Spleen (tissue), 11 donors: Measurements from ENCODE around the gene IL32. TPM values are rescaled to one million over a fixed set of nuclear protein-coding genes. Genes with fewer than 3 reads are reported as not detected.

Experiments
- DNase-seq: peaks from one replicate; pipeline ENCODE4 v3.0.0-alpha.2; 2020
- H3K27ac ChIP-seq, 8 donors: fragments of 200-600 bp; sonication (generic) in 7 of 8; 1 replicate in 4 of 8; 2 replicates in 4 of 8; pipeline versions ENCODE4 v1.5.0 to v1.8.0; 2016 to 2021; ENCODE audit warnings: inconsistent platforms in 4 of 8, mild to moderate bottlenecking in 4 of 8, moderate library complexity in 1 of 8
- H3K27me3 ChIP-seq, 7 donors: fragments of 200-600 bp; sonication (generic) in 6 of 7; replicated peaks in 1 of 7; 1 replicate in 4 of 7; 2 replicates in 3 of 7; pipeline versions ENCODE4 v1.5.0 to v1.8.0; 2016 to 2021; ENCODE audit warnings: inconsistent platforms in 3 of 7, mild to moderate bottlenecking in 1 of 7
- H3K36me3 ChIP-seq, 6 donors: fragments of 200-600 bp; sonication (generic) in 5 of 6; 1 replicate in 4 of 6; 2 replicates in 2 of 6; pipeline versions ENCODE4 v1.5.0 to v1.8.0; 2016 to 2021; ENCODE audit warnings: inconsistent platforms in 2 of 6
- H3K4me1 ChIP-seq, 6 donors: fragments of 200-600 bp; sonication (generic) in 5 of 6; 1 replicate in 3 of 6; 2 replicates in 3 of 6; pipeline versions ENCODE4 v1.5.0 to v1.8.0; 2016 to 2021; ENCODE audit warnings: inconsistent platforms in 3 of 6
- H3K4me3 ChIP-seq, 8 donors: fragments of 200-600 bp; sonication (generic) in 7 of 8; 1 replicate in 4 of 8; 2 replicates in 4 of 8; pipeline versions ENCODE4 v1.5.0 to v1.8.0; 2016 to 2021; ENCODE audit warnings: inconsistent platforms in 4 of 8, mild to moderate bottlenecking in 4 of 8, moderate library complexity in 2 of 8
- H3K9me3 ChIP-seq, 8 donors: fragments of 200-600 bp; sonication (generic) in 7 of 8; 1 replicate in 4 of 8; 2 replicates in 4 of 8; pipeline versions ENCODE4 v1.5.0 to v1.8.0; 2016 to 2021; ENCODE audit warnings: inconsistent platforms in 4 of 8
- CTCF ChIP-seq, 11 experiments: fragments of 200-600 bp in 7 of 11; fragments of 450-650 bp in 4 of 11; sonication (generic) in 4 of 11; IDR thresholded peaks in 8 of 11; conservative IDR thresholded peaks in 3 of 11; 1 replicate in 7 of 11; 2 replicates in 4 of 11; pipeline versions ENCODE4 v1.4.0 to v1.8.0; 2016 to 2021; ENCODE audit warnings: antibody characterized with exemption in 11 of 11, inconsistent platforms in 4 of 11, mild to moderate bottlenecking in 1 of 11
- POLR2A ChIP-seq, 3 donors: fragments of 450-650 bp; IDR thresholded peaks; one replicate each; pipeline ENCODE4 v1.5.1; 2017; ENCODE audit warnings: antibody characterized with exemption in 3 of 3, mild to moderate bottlenecking in 1 of 3
- POLR2AphosphoS5 ChIP-seq, 3 donors: sonication (generic); formaldehyde crosslinking; IDR thresholded peaks; one replicate each; pipeline ENCODE4 v1.5.1; 2017; ENCODE audit warnings: antibody characterized with exemption in 3 of 3
- WGBS, 5 donors: extraction: QIAGEN DNeasy Blood & Tissue Kit in 3 of 5; methylation state at CpG; one replicate each; pipeline versions ENCODE4 v1.1.5 to v1.1.7; 2013 to 2018; 5-methylcytosine and 5-hydroxymethylcytosine counted together
- intact Hi-C: fragments of 100-400 bp; cut with DNase I; formaldehyde crosslinking; loops from one replicate; pipeline ENCODE4 v1.15.0; 2023; ENCODE audit warnings: low total_unique reads
- polyA plus RNA-seq, 3 donors: library from polyadenylated mRNA; stranded (reverse); fragments of 200-250 nt; gene quantifications; one replicate each; pipeline ENCODE4 v1.2.1, GENCODE V29; 2013
- total RNA-seq, 7 donors: library from RNA; depleted of rRNA in 3 of 7; stranded (reverse); fragments of >200 nt in 3 of 7; fragmentation: NEBNext Ultra II Directional in 4 of 7; extraction: Animal tissue kit (Norgen Biotek cat#: 25700) in 4 of 7; gene quantifications; one replicate each; pipeline versions ENCODE4 v1.1.0 to v1.2.1, GENCODE V29; 2016 to 2021
- donor health status: healthy with polysubstance abuse.
- donor health status: DM: no; HTN: no; CAD: no; lungs with moderate emphysema.
- donor health status: DM: no; HTN: no; CAD: no.
- donor health status: Bipolar disorder and iron deficiency.
- donor health status: healthy.
- donor health status: DM: no; HTN: no; CAD: no.
- donor health status: DM: yes; HTN: yes; CAD: no.

Gene IL32
- total and polyA plus RNA-seq, 10 donors: 171 to 624 (median 293) TPM

- Histone ChIP-seq H3K9me3 (no peaks in the 10 kb centered on the region), H3K27ac (no peak overlapping the region), H3K27me3 (peaks cover 7 to 100% (median 67%) of the 10 kb centered on the region in 7 donors), H3K4me1 (peaks cover 0 to 52% (median 17%) of the 10 kb centered on the region in 6 donors), H3K36me3 (no peaks in the 10 kb centered on the region), H3K4me3 (no peak overlapping the region)
- intact Hi-C loops: no loop called here
- WGBS, 5 donors: 40 to 51% (median 45%) methylated on average over 11 of the region's 11 CpGs
- TF ChIP-seq CTCF (IDR thresholded peaks at IDR 0.05 in 8 of 11, conservative IDR thresholded peaks at IDR 0.05 in 3 of 11) (no peak), POLR2AphosphoS5 (IDR thresholded peaks at IDR 0.05) (no peak), POLR2A (IDR thresholded peaks at IDR 0.05) (no peak)
- DNase-seq: no peak
Observed at GRCh38 chr16:3038256-3038655, 27.2 kb upstream of the IL32 start.

GRCh38 chr16:3038896-3039295 is 26.5 kb upstream of the IL32 start:
- Histone ChIP-seq H3K9me3 (no peaks in the 10 kb centered on the region), H3K27ac (no peak overlapping the region), H3K27me3 (peaks cover 7 to 100% (median 69%) of the 10 kb centered on the region in 7 donors), H3K4me3 (no peak overlapping the region), H3K36me3 (no peaks in the 10 kb centered on the region), H3K4me1 (peaks cover 0 to 50% (median 17%) of the 10 kb centered on the region in 6 donors)
- DNase-seq: no peak
- intact Hi-C loops: no loop called here
- whole genome bisulfite sequencing, 5 donors: 78 to 89% (median 84%) methylated on average over 4 to 5 of the region's 5 CpGs
- TF ChIP-seq POLR2A (IDR thresholded peaks at IDR 0.05) (no peak), POLR2AphosphoS5 (IDR thresholded peaks at IDR 0.05) (no peak), CTCF (IDR thresholded peaks at IDR 0.05 in 8 of 11, conservative IDR thresholded peaks at IDR 0.05 in 3 of 11) (no peak)

- TF ChIP-seq POLR2AphosphoS5 (IDR thresholded peaks at IDR 0.05) (no peak), CTCF (IDR thresholded peaks at IDR 0.05 in 8 of 11, conservative IDR thresholded peaks at IDR 0.05 in 3 of 11) (no peak), POLR2A (IDR thresholded peaks at IDR 0.05) (no peak)
- Histone ChIP-seq H3K4me3 (no peak overlapping the region), H3K4me1 (peaks cover 17 to 50% (median 26%) of the 10 kb centered on the region in 6 donors), H3K36me3 (no peaks in the 10 kb centered on the region), H3K27ac (no peak overlapping the region), H3K9me3 (no peaks in the 10 kb centered on the region), H3K27me3 (peaks cover 0 to 100% (median 76%) of the 10 kb centered on the region in 7 donors)
- 60 to 83% (median 73%) methylated on average over 3 of the region's 3 CpGs for WGBS, 5 donors
- intact Hi-C loops: no loop called here
- no peak for DNase-seq
Observed at GRCh38 chr16:3042376-3042775, 23.1 kb upstream of the IL32 start.

GRCh38 chr16:3044708-3045107 is 20.7 kb upstream of the IL32 start:
- H3K27me3 ChIP-seq: peaks cover 0 to 99% (median 63%) of the 10 kb centered on the region in 7 donors
- H3K27ac ChIP-seq: no peak overlapping the region
- WGBS, 5 donors: 85 to 92% (median 90%) methylated on average over 6 of the region's 6 CpGs
- H3K4me3 ChIP-seq: peak overlapping the region in 4 of 8 donors; percentile 58 to 84 (median 62)
- H3K36me3 ChIP-seq: peaks cover 0 to 5% (median 0%) of the 10 kb centered on the region in 6 donors
- no peak for DNase-seq
- no peaks in the 10 kb centered on the region for H3K9me3 ChIP-seq
- intact Hi-C loops: no loop called here
- TF ChIP-seq CTCF (IDR thresholded peaks at IDR 0.05 in 8 of 11, conservative IDR thresholded peaks at IDR 0.05 in 3 of 11) (no peak), POLR2A (IDR thresholded peaks at IDR 0.05) (no peak), POLR2AphosphoS5 (IDR thresholded peaks at IDR 0.05) (no peak)
- H3K4me1 ChIP-seq: peaks cover 17 to 61% (median 28%) of the 10 kb centered on the region in 6 donors
